Stimulated activated CD4-positive, alpha-beta T cell treated with anti-CD3 and anti-CD28 coated beads, Interleukin-12 subunit alpha, Interleukin-12 subunit beta, amount 100 ng/mL, for 48 hours (primary cell): ENCODE data around the gene TATDN2.

Source experiments
- DNase-seq, 3 donors: peaks; one replicate each; pipeline ENCODE4 v3.0.0-alpha.2; 2020; ENCODE audit warnings: low read depth in 2 of 3, low spot score in 1 of 3

The TATDN2 gene

DNA sequence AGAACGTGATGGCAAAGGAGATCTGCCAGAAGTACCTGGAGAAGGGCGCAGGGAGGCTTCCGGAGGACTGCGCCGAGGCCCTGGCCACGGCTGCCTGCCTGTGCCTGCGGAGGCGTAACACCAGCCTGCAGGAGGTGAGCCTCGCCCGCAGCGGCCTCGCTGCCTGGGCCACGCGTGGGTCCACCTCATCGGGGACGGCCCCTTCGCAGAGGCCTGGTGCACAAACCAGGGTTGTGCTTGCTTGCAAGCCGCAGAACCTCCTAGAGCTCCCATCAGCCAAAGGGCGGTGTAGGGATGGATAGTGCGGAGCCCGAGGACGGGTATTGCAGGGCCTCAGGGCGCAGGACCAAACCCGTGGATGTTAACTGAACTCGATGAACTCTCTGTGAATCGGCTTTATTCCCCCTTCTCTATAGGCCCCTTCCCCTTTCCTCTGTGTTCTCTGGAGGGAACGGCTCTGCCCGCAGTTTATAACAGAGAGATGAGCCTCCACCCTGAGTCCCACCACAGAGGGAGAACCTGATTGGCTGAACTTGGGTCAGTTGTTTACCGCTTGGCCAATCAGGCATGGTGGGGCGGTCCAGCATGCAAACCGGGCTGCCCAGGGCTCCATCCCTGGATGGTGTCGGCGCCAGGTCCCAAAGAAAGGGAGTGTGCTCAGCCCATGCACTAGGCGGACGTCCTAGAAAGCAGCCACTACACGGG, 13.6 kb upstream of the TATDN2 start:
- DNase-seq: no peak

DNA sequence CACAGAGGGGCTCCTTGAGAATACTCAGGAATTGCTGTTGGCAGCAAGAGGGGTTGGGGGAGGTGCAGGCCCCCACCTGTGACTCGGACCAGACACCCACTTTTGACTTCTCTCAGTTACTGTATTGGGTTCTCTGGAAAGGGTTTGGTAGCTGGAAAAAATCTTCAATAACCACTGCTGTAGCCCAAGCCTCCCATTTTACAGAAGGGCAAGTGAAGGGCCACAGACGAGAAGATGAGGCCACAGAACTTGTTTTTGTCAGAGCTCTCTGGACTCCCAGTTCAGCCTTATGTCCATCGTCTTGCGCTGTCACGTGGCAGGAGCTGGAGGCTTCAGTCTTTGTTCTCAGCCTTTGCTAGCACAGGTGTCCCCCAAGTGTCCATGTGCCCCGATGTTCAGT, 12.7 kb upstream of the TATDN2 start:
- DNase-seq: no peak

DNA sequence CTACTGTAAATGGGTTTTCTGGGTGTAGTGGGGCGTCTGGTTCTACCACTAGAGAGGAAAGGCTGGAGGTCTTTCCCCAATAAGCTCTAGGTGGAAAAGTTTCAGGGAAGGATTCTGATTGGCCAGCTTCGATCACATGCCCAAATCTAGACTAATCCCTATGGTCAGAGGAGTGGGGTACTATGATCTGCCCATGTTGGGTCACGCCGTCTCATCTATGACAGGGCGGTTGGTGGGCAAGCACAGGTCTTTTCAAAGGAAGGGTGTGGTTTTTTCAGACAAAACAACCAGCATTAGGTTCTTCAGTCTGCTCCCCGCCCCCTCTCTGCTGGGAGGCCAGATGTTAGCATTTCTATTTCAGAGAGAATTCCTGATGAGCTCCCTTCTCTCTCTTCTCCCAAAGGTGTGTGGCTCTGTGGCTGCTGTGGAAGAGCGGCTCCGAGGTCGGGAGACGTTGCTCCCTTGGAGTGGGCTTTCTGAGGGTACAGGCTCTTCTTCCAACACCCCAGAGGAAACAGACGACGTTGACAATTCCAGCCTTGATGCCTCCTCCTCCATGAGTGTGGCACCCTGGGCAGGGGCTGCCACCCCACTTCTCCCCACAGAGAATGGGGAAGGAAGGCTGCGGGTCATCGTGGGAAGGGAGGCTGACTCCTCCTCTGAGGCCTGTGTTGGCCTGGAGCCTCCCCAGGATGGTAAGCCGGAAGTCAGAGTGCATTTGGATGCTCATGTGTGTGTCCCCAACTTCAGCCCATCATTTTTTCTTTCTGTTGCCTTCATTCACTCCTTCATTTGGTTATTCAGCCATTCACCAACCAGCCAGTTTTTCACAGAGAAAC, 9.7 kb upstream of the TATDN2 start:
- DNase-seq: no peak

DNA sequence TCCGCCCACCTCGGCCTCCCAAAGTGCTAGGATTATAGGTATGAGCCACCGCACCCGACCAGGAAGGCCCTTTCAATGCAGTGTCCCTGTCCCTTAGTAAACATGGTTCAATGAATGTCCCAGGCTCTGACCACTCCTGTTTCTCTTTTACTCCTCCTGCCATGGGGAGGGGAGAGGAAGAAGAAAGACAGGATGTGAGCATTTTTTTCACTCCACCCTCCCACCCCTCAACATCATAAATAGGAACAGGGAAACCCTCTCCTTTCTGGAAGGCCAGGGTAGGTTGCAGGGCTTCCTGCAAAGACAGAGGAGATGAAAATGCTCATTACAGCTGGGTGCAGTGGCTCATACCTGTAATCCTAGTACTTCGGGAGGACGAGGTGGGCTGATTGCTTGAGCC, 7.5 kb upstream of the TATDN2 start:
- no peak for DNase-seq

DNA sequence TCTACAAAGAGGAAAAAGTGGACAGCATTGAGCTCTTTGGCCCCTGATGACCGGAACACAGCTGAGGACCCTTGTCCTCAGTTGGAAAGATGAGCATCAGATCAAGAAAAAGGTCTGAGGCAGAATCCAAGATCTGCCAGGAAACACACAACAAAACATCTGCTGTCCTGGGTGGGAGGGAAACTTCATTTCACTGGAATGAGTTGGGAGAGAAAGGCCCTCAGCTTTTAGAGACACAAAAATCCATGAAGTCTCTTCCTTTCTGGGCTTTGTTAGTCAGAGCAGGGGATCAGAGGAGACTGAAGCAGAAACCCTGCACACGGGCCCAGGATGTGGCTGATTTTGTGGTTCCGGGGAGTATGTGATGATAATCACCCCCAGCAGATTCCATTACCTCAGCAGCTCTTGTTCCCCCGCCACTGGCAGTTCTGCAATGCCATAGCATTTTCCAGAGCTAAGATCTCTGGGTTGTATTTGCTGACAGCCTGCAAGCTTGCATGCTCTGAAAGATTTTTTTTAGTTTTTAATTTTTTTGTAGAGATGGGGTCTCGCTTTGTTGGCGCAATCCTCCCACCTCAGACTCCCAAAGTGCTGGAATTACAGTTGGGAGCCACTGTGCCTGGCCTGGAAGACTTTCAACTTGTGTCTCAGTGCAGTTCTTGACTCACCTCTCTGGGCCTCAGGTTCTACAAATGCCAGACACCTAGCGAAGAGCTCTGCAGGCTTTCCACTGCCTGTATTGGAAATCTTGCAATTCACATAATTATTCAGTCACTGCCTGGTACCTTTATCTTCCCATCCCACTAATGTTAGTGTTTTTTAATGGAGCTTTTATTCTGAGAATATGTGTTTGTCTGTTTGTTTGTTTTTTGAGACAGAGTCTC, 5.8 kb upstream of the TATDN2 start:
- peak; percentile 67 to 76 (median 71) for DNase-seq

DNA sequence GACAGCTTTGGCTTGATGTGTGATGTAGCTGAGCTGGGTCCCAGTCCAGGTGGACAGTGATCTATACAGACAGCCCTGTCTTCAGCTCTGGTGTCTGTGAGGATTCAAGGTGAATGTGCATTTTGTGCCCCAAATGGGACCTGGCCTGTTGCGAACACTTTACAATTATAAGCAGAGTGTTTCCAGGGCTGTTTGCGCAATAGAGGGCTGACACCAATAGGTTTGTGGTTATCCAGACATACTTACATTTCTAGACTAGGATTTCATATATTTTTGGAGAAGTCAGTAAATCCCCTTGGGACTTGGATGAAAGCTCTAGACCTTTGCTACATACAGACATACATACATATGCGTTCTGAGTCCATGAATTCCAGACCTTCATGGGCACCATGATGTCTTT, 4.2 kb upstream of the TATDN2 start:
- no peak for DNase-seq

DNA sequence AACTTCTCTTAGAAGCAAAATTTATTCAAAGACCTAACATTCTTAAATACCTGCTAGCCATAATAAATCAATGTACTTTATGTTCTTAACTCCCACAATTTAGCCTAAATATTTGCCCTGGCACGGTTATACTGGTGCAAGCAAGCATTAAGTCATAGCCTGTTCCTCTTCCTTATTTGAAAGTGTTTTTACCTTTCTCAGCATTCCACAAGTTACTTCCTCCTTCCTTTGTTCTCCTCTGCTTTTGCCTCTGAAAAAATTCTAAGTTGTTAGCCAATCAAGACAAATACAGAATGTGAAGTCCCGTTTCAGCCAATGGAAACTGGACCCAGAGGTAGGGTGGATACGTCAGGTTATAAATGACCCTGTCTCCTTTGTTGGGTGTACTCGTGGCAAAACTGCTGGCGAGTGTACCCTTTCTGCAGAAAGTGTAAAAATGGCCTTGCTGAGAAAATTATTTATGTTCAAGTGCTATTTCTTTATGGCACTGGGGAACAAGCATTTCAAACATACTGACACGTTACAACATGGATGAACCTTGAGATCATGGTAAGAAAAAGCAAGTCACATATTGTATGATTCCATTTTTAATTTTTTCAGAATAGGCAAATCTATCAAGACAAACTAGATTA, 3.1 kb upstream of the TATDN2 start:
- no peak for DNase-seq

DNA sequence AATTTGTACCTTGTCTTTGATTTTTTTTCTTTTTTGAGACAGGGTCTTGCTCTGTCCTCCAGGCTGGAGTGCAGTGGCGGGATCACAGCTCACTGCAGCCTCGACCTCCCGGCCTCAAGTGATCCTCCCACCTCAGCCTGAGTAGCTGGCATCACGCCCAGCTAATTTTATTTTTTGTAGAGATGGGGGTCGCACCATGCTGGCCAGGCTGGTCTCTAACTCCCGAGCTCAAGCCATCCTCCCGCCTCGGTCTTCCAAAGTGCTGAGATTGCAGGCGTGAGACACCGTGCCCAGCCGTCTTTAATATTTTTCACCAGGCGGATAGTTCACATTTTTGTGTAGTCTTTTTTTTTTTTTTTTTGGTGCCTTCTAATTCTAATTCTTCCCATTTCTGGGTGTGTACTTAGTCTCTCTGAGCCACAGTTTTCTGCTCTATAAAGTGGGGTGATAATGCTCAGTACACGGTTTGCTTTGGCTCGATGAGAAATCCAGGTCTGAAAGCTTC, 528 bp upstream of the TATDN2 start:
- no peak for DNase-seq

DNA sequence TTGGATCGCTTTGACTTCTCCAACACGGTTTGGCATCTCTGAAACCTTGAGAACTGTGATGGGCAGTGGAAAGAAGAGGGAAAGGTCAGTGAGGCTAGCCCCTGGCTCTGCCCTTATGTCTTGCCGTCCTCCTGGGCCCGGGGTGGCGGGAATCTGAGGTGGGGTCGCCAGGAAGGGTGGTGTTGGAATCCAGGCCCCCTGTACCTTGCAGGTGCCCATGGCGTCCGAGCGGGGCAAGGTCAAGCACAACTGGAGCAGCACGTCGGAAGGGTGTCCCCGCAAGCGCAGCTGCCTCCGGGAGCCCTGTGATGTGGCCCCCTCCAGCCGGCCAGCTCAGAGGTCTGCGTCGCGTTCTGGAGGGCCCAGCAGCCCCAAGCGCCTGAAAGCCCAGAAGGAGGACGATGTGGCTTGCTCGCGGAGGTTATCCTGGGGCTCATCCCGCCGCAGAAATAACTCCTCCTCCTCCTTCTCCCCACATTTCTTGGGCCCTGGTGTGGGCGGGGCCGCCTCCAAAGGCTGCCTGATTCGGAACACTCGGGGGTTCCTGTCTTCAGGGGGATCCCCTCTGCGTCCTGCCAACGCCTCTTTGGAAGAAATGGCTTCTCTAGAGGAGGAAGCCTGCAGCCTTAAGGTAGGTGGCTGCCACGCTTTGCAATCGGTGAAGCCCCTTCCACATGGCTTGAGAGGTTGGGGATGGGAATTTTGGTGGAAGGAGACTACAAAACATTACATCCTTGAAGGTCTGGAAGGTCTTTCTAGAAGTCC, 907 bp downstream of the TATDN2 start:
- peak; percentile 56 to 73 (median 63) for DNase-seq

DNA sequence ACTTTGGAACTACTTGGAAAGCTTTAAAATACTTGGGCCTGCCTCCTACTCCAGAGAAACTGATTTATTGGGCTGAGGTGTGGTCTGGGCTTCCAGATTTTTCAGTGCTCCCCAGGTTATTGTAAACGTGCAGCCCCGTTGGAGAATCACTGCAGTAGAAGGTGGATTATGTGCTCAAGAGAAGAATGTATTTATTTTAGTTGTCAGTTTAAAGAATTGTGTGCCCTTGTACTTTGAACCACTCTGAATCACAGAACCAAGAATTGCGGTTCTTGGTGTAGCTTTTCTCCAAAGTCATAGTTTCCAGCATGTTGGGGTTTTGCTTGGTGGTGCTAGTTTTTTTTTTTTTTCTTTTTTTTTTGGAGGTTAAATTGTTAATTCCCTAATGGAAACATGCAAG, 1.6 kb downstream of the TATDN2 start:
- DNase-seq: peak in 1 of 3 donors; percentile 39

DNA sequence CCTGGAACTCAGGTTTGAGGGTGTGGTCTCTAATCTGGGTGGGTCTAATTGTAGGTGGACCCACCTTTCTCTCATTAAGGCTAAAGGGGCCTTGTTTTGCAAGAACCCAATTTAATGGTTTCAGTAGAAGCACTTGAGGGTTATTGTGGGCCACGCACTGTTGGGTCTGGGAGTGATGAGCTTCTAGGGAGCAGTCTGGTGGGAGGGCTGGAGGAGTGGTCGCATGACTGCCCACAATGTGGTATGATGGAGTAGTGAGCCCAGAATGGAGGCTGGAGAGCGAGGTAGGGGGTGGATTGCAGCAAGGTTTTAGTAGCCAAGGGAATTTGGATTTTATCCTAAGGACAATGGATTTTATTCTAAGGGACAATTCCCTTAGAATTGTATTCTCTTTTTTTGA, 2.7 kb downstream of the TATDN2 start:
- no peak for DNase-seq

DNA sequence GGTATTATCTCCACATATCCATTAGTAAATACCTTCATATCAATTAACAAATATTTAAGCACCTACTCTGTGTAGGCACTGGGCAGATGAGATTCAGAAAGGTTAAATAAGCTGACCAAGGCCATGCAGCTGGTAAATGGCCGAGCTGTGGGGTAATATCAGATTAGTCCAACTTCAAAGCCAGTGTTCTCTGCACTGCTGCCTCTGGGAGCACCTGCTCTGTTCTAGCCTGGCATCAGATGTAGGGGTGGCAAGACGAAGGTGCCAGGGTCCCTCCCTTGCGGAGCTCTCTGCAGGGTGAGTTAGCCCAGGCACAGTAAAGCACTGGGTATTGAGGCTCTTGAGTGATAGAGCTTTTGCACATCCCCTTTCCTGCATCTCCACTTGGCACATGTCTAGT, 5.5 kb downstream of the TATDN2 start:
- DNase-seq: no peak

DNA sequence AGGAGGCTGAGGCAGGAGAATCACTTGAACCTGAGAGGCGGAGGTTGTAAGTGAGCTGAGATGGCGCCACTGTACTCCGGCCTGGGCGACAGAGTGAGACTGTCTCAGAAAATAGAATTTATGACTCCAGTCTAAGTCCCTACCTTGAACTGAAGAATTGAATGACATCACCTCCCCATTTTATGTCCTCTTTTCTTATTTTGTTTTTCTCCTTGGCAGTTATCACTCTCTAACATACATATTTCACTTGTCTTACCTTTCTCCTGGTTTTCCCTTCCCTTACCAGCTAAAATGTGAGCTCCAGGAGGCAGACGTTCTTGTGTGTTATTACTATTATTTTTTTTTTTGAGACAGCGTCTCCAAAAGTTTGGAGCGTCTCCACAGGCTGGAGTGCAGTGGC, 7.6 kb downstream of the TATDN2 start:
- no peak for DNase-seq

DNA sequence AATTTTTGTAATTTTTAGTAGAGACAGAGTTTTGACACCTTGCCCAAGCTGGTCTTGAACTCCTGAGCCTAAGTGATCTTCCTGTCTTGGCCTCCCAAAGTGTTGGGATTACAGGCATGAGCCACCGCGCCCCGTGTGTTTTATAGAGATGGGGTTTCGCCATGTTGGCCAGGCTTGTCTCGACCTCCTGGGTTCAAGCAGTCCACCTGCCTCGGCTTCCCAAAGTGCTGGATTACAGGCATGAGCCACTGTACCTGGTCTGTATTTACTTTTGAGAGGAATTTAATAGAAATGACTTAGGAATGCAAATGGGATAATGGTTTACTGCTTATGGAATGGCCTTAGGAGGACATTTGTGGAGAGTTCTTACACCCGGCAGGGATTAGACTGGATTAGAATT, 10.8 kb downstream of the TATDN2 start:
- no peak for DNase-seq

DNA sequence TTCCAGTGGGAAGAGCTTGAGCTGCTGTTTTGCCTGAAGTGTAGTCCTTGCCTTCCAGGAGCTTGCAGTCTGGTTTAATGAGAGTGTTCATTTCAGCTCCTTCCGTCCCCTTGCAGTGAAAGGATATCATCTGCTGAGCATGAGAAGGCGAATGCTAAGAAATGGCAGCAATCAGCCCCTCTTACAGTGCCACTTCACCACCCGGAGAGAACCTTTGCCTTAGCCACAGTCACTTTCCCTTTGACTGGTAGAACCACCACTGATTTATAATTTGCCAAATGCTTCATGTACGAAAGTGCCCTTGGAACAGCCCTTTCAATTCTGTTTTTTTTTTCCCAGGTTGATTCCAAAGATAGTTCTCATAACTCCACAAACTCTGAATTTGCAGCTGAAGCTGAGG, 11.5 kb downstream of the TATDN2 start:
- no peak for DNase-seq

DNA sequence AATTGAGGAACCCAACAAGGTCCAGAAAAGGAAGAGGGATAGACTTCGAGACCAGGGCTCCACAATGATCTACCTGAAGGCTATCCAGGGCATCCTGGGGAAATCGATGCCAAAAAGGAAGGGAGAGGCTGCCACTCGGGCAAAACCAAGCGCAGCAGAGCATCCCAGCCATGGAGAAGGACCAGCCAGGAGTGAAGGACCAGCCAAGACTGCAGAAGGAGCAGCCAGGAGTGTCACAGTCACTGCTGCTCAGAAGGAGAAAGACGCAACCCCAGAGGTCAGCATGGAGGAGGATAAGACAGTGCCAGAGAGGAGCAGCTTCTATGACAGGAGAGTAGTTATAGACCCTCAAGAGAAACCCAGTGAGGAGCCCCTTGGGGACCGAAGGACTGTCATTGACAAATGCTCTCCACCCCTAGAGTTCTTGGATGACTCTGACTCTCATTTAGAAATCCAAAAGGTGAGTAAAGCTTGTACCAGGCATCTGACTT, 12.0 kb downstream of the TATDN2 start:
- DNase-seq: no peak

DNA sequence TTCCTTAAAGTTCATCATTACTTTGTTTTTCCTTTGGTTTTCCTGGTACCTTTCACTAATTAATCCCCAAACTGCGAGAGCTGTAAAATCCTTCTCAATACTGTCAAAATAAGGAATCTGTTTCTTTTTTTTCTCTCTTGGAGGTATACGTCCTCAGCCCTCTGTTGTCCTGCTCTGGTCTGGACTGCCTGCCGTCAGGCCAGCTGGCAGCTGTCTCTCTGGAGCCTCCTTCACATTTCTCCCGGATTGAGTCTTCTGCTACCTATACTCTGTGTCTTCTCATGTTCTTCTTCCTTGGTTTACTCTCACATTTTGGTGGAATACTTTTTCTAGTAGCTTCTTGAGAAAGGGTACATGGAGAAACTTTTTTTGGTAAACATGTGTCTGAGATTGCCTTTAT, 13.8 kb downstream of the TATDN2 start:
- no peak for DNase-seq

DNA sequence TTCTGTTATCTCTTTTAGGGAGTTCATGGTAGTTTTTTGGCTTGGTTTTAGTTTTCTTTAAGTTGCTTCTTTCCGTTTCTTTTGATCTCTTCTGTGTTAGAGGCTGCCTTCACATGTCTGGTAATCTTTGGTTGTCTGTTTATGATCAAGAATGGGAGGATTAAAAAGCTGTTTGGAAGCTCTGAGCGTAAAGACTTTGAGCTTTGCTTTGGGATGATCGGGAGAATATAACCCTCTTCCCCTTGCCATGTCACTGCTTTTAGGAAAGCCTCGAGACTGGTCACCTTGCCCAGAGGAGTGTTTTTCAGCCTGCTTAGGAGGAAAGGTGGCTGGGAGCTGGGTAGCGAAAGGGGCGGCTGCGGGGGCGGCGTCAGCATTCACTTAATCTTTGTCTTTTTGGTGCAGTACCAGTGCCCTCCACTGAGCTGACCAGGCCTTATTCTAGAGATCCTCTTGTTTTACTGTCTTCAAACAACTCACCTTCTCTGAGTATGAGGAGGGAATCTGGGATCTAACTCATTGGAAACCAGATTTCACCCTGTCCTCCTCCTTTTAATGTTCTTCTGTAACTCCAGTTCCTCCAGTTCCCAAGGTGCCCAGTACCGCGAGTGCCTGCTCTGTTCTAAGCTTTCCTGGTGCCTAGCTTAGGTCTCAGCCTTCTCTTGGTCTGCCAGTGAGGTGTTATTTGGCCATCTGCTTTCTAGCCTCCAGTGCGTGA, 15.5 kb downstream of the TATDN2 start:
- peak; percentile 36 to 74 (median 64) for DNase-seq

DNA sequence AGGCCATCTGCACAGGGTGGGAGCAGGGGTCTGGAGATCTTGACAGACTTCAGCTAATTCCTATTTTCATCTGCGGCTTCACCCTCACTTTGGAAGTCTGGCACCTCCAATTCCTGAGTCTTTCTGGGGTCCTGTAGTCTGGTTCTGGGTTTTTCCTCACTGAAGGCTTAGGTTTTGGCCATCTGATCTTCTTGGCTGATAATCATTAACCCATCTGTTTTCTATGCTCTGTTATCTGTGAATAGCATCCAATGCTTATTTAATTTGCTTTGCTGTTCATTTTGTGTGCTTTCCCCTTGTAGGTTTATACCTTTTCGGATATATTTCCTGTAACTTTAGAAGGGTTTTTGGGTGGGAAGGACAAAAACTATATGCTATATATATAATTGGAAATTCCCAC, 17.6 kb downstream of the TATDN2 start:
- no peak for DNase-seq
